ENCODE results near the gene LRFN2. TPM values are rescaled to one million over a fixed set of nuclear protein-coding genes. Genes with fewer than 3 reads are reported as not detected.

LRFN2 gene
- total RNA-seq, 3 donors from 2014 or later (not counting 1 experiment from before 2014, with no cell fraction given) = 3.0 to 3.6 (median 3.5) TPM

- no peaks in the 10 kb centered on the region for H3K9me3 ChIP-seq (ENCODE audit: control insufficient read depth, insufficient read depth, low read length)
- no peaks in the 10 kb centered on the region for H3K9me3 Mint-ChIP-seq
- no peak overlapping the region for H3K27ac ChIP-seq (ENCODE audit: low read length)
- no peaks in the 10 kb centered on the region for H3K4me1 ChIP-seq (ENCODE audit: control insufficient read depth, insufficient read depth, low read length)
- H3K36me3 Mint-ChIP-seq = no peaks in the 10 kb centered on the region
- intact Hi-C loops (cut with micrococcal nuclease) = no loop called here
- peak in 1 of 2 donors; percentile 5 for DNase-seq
- no peak overlapping the region for H3K4me3 Mint-ChIP-seq
- H3K4me1 Mint-ChIP-seq = peaks cover 12 to 17% of the 10 kb centered on the region in 2 donors
- no peaks in the 10 kb centered on the region for H3K36me3 ChIP-seq (ENCODE audit: control insufficient read depth, insufficient read depth, low read length)
- peaks cover 10 to 23% of the 10 kb centered on the region in 2 donors for H3K27me3 Mint-ChIP-seq (ENCODE audit: low read depth in 2 of 2)
- 81% methylated on average over 7 of the region's 7 CpGs for WGBS (ENCODE audit: insufficient coverage)
- no peaks in the 10 kb centered on the region for H3K27me3 ChIP-seq (ENCODE audit: control insufficient read depth, insufficient read depth, low read length)
- no peak overlapping the region for H3K4me3 ChIP-seq (ENCODE audit: low read length)
- no peak overlapping the region for H3K27ac Mint-ChIP-seq
- TF ChIP-seq CTCF (IDR thresholded peaks at IDR 0.05) = no peak
- ATAC-seq = no peak
Observed at GRCh38 chr6:40343877-40344565, 243.1 kb downstream of the LRFN2 start.

- WGBS (ENCODE audit: insufficient coverage) = 61% methylated on average over 1 of the region's 2 CpGs
- H3K36me3 ChIP-seq (ENCODE audit: control insufficient read depth, insufficient read depth, low read length) = no peaks in the 10 kb centered on the region
Observed at GRCh38 chr6:40343318-40343876, 243.8 kb downstream of the LRFN2 start.

GRCh38 chr6:40342723-40343122 lies 244.4 kb downstream of the LRFN2 start:
- Histone ChIP-seq H3K4me3 (ENCODE audit: low read length) (no peak overlapping the region), H3K36me3 (ENCODE audit: control insufficient read depth, insufficient read depth, low read length) (no peaks in the 10 kb centered on the region), H3K27me3 (ENCODE audit: control insufficient read depth, insufficient read depth, low read length) (no peaks in the 10 kb centered on the region), H3K4me1 (ENCODE audit: control insufficient read depth, insufficient read depth, low read length) (no peaks in the 10 kb centered on the region), H3K9me3 (ENCODE audit: control insufficient read depth, insufficient read depth, low read length) (no peaks in the 10 kb centered on the region), H3K27ac (ENCODE audit: low read length) (no peak overlapping the region)
- peak in 1 of 2 donors; percentile 4 for DNase-seq
- Mint-ChIP-seq H3K4me1 (peaks cover 12 to 21% of the 10 kb centered on the region in 2 donors), H3K9me3 (no peaks in the 10 kb centered on the region), H3K27ac (no peak overlapping the region), H3K36me3 (no peaks in the 10 kb centered on the region), H3K27me3 (ENCODE audit: low read depth in 2 of 2) (peaks cover 20 to 25% of the 10 kb centered on the region in 2 donors), H3K4me3 (no peak overlapping the region)
- intact Hi-C loops (cut with micrococcal nuclease) = no loop called here
- WGBS (ENCODE audit: insufficient coverage) = 73% methylated on average over 5 of the region's 6 CpGs
- ATAC-seq = no peak
- no peak for TF ChIP-seq CTCF (IDR thresholded peaks at IDR 0.05)

More at GRCh38 chr6:40343318-40343876, 243.8 kb downstream of the LRFN2 start:
- no peak overlapping the region for H3K4me3 Mint-ChIP-seq
- Histone ChIP-seq H3K27me3 (ENCODE audit: control insufficient read depth, insufficient read depth, low read length) (no peaks in the 10 kb centered on the region), H3K4me3 (ENCODE audit: low read length) (no peak overlapping the region), H3K4me1 (ENCODE audit: control insufficient read depth, insufficient read depth, low read length) (no peaks in the 10 kb centered on the region), H3K27ac (ENCODE audit: low read length) (no peak overlapping the region), H3K9me3 (ENCODE audit: control insufficient read depth, insufficient read depth, low read length) (no peaks in the 10 kb centered on the region)
- peaks cover 16 to 23% of the 10 kb centered on the region in 2 donors for H3K27me3 Mint-ChIP-seq (ENCODE audit: low read depth in 2 of 2)
- DNase-seq (peak in 1 of 2 donors; percentile 11), ATAC-seq (no peak)
- H3K9me3 Mint-ChIP-seq = no peaks in the 10 kb centered on the region
- no peak for TF ChIP-seq CTCF (IDR thresholded peaks at IDR 0.05)
- intact Hi-C loops (cut with micrococcal nuclease) = no loop called here
- peaks cover 12 to 17% of the 10 kb centered on the region in 2 donors for H3K4me1 Mint-ChIP-seq
- no peaks in the 10 kb centered on the region for H3K36me3 Mint-ChIP-seq
- H3K27ac Mint-ChIP-seq = no peak overlapping the region

Measured in natural killer cell (primary cell).